Activated CD4-positive, CD25-positive, alpha-beta regulatory T cell (primary cell): ENCODE measurements around the gene ABCC3.

Experiments
- DNase-seq, 4 experiments: peaks; one replicate each; lab custom pipeline; 2025; lab: John Stamatoyannopoulos, UW

ABCC3 gene

GRCh38 chr17:50634224-50634914, at the start of gene ABCC3:
Gene ABCC3 (plus strand): TSS chr17:50634881. CDS start chr17:50634937, 56 bp downstream.
- DNase-seq = no peak

- no peak for DNase-seq
Measured at GRCh38 chr17:50585346-50585745, 49.3 kb upstream of the ABCC3 start.

GRCh38 chr17:50585891-50586290, 48.8 kb upstream of the ABCC3 start:
- no peak for DNase-seq

GRCh38 chr17:50586421-50587247, 48.0 kb upstream of the ABCC3 start:
- DNase-seq = no peak

GRCh38 chr17:50587571-50587970, 47.1 kb upstream of the ABCC3 start:
- DNase-seq = no peak

- DNase-seq = no peak
Measured at GRCh38 chr17:50588391-50589049, 46.2 kb upstream of the ABCC3 start.

- no peak for DNase-seq
Measured at GRCh38 chr17:50589095-50589705, 45.5 kb upstream of the ABCC3 start.

- no peak for DNase-seq
Measured at GRCh38 chr17:50590946-50591737, 43.5 kb upstream of the ABCC3 start.

- DNase-seq = no peak
Measured at GRCh38 chr17:50593321-50593720, 41.4 kb upstream of the ABCC3 start.

GRCh38 chr17:50594128-50594823, 40.4 kb upstream of the ABCC3 start:
- no peak for DNase-seq

GRCh38 chr17:50594892-50595291, 39.8 kb upstream of the ABCC3 start:
- no peak for DNase-seq

GRCh38 chr17:50596191-50597037, 38.3 kb upstream of the ABCC3 start:
- DNase-seq = no peak

- no peak for DNase-seq
Measured at GRCh38 chr17:50598487-50598886, 36.2 kb upstream of the ABCC3 start.

GRCh38 chr17:50599606-50600005, 35.1 kb upstream of the ABCC3 start:
- DNase-seq = no peak

GRCh38 chr17:50601823-50602375, 32.8 kb upstream of the ABCC3 start:
- no peak for DNase-seq

GRCh38 chr17:50602836-50603235, 31.8 kb upstream of the ABCC3 start:
- no peak for DNase-seq

- no peak for DNase-seq
Measured at GRCh38 chr17:50603340-50603739, 31.3 kb upstream of the ABCC3 start.

GRCh38 chr17:50604513-50604912, 30.2 kb upstream of the ABCC3 start:
- no peak for DNase-seq

GRCh38 chr17:50605429-50605828, 29.3 kb upstream of the ABCC3 start:
- no peak for DNase-seq
